ENCODE results near the gene CD300LD.

The CD300LD gene

DNA sequence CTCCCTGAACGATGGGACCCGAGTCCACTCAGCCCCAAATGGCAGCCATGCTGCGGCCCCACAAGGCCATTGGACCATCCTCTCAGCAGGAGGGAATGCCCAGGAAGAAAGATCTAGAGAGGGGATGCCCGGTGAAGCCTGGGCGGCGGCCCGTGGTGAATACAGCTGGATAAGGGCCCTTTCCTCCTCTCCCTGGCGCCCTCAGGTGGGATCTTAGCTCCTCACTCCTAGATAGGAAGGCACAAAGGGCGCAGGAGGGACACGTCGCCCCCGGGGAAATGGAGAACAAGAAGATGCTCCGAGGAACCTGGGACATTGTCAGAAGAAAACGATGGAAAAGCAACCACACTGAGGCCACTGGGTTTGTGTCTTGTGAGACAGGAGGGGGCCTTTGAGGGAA is 48.7 kb downstream of the CD300LD start:
- ATAC-seq: no peak
- no peak for TF ChIP-seq ZNF8 (CRISPR knock-in tag; IDR thresholded peaks at IDR 0.05)
- no peak for TF ChIP-seq BACH2 (CRISPR knock-in tag; IDR thresholded peaks at IDR 0.05; ENCODE audit: borderline replicate concordance)
- TF ChIP-seq ISL1 (CRISPR knock-in tag; IDR thresholded peaks at IDR 0.05): no peak
- no peak for TF ChIP-seq CSDC2 (CRISPR knock-in tag; IDR thresholded peaks at IDR 0.05)
- TF ChIP-seq GLIS3 (CRISPR knock-in tag; IDR thresholded peaks at IDR 0.05): no peak
- no peak for TF ChIP-seq TSHZ2 (CRISPR knock-in tag; IDR thresholded peaks at IDR 0.05)
- no peak for TF ChIP-seq OSR1 (CRISPR knock-in tag; IDR thresholded peaks at IDR 0.05)
- TF ChIP-seq, protein P1, sequence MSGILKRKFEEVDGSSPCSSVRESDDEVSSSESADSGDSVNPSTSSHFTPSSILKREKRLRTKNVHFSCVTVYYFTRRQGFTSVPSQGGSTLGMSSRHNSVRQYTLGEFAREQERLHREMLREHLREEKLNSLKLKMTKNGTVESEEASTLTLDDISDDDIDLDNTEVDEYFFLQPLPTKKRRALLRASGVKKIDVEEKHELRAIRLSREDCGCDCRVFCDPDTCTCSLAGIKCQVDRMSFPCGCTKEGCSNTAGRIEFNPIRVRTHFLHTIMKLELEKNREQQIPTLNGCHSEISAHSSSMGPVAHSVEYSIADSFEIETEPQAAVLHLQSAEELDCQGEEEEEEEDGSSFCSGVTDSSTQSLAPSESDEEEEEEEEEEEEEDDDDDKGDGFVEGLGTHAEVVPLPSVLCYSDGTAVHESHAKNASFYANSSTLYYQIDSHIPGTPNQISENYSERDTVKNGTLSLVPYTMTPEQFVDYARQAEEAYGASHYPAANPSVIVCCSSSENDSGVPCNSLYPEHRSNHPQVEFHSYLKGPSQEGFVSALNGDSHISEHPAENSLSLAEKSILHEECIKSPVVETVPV (CRISPR knock-in tag; IDR thresholded peaks at IDR 0.05): no peak
- no peak for TF ChIP-seq RARB (CRISPR knock-in tag; IDR thresholded peaks at IDR 0.05)
- no peak for TF ChIP-seq TOX (CRISPR knock-in tag; IDR thresholded peaks at IDR 0.05; ENCODE audit: borderline replicate concordance)
- TF ChIP-seq ZFP3 (CRISPR knock-in tag; IDR thresholded peaks at IDR 0.05): no peak
- no peak for TF ChIP-seq ZNF70 (CRISPR knock-in tag; IDR thresholded peaks at IDR 0.05)
- TF ChIP-seq PPARA (CRISPR knock-in tag; IDR thresholded peaks at IDR 0.05; ENCODE audit: borderline replicate concordance): no peak
- TF ChIP-seq ESRRG (CRISPR knock-in tag; IDR thresholded peaks at IDR 0.05): no peak
- no peak for TF ChIP-seq ZFP30 (CRISPR knock-in tag; IDR thresholded peaks at IDR 0.05)
- TF ChIP-seq ARNTL (CRISPR knock-in tag; IDR thresholded peaks at IDR 0.05; ENCODE audit: borderline replicate concordance, low read depth): no peak
- no peak for TF ChIP-seq SNAI2 (CRISPR knock-in tag; IDR thresholded peaks at IDR 0.05)
- no peak for TF ChIP-seq CREB5 (CRISPR knock-in tag; IDR thresholded peaks at IDR 0.05; ENCODE audit: low read depth)

GRCh38 chr17:74542727-74543383 is 49.2 kb downstream of the CD300LD start:
- TF ChIP-seq RARB (CRISPR knock-in tag; IDR thresholded peaks at IDR 0.05) (no peak), OSR1 (CRISPR knock-in tag; IDR thresholded peaks at IDR 0.05) (no peak), TSHZ2 (CRISPR knock-in tag; IDR thresholded peaks at IDR 0.05) (no peak), BACH2 (CRISPR knock-in tag; IDR thresholded peaks at IDR 0.05; ENCODE audit: borderline replicate concordance) (no peak), ISL1 (CRISPR knock-in tag; IDR thresholded peaks at IDR 0.05) (no peak), TCF4 (CRISPR knock-in tag; IDR thresholded peaks at IDR 0.05; ENCODE audit: borderline replicate concordance) (no peak)
- TF ChIP-seq, protein P2, sequence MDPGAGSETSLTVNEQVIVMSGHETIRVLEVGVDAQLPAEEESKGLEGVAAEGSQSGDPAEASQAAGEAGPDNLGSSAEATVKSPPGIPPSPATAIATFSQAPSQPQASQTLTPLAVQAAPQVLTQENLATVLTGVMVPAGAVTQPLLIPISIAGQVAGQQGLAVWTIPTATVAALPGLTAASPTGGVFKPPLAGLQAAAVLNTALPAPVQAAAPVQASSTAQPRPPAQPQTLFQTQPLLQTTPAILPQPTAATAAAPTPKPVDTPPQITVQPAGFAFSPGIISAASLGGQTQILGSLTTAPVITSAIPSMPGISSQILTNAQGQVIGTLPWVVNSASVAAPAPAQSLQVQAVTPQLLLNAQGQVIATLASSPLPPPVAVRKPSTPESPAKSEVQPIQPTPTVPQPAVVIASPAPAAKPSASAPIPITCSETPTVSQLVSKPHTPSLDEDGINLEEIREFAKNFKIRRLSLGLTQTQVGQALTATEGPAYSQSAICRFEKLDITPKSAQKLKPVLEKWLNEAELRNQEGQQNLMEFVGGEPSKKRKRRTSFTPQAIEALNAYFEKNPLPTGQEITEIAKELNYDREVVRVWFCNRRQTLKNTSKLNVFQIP (CRISPR knock-in tag; IDR thresholded peaks at IDR 0.05; ENCODE audit: borderline replicate concordance, low read depth): no peak
- no peak for ATAC-seq

DNA sequence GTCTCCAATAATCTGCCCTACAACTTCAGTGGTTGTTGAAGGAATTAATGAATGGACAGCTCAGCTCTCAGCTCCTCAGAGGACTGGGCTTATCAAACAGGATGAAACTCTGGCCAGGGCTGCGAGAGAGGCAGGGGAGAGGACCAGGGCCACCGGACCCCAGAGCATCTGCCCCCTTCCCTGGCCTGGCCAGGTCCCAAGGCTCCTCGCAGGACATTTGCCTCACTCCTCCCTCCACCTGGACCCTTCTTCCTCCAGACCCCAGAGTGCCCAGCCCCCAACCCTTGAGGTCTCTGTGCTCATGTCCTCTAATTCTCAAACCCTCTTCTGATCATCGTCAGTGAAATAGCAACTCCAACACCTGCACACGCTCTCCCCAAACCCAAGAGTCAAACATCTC is 49.9 kb downstream of the CD300LD start:
- TF ChIP-seq, protein P2 (CRISPR knock-in tag; IDR thresholded peaks at IDR 0.05; ENCODE audit: borderline replicate concordance, low read depth): no peak
- TF ChIP-seq RARB (CRISPR knock-in tag; IDR thresholded peaks at IDR 0.05) (no peak), PPARA (CRISPR knock-in tag; IDR thresholded peaks at IDR 0.05; ENCODE audit: borderline replicate concordance) (no peak)
- ATAC-seq: no peak
